ENCODE results near the gene CHRM5.

DNA sequence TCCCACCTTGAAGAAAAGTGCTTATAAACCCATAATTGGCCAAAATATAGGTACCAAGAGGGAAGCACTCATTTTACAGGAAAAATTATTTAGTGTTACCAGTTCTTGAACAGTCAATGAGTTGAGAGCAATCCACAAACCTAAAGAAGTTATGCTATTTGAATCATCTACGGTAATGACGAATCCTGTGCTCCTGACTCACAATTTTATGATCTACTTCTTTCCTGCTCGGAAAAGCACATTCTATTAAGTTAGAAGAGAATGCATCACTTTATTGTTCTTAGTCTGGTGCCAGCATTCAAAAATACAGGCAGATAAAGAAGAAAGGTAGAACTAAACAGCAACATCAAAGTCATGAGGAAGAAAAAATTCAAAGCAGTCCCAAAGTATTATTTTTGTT, 33.2 kb downstream of the CHRM5 start:
- TF ChIP-seq EZH2 (IDR thresholded peaks at IDR 0.05; ENCODE audit: insufficient read depth, poor library complexity, severe bottlenecking) (no peak), EZH2phosphoT487 (IDR thresholded peaks at IDR 0.05; ENCODE audit: insufficient read depth, low read depth) (no peak)
